ENCODE measurements around the gene USP34. TPM values are rescaled to one million over a fixed set of nuclear protein-coding genes. Genes with fewer than 3 reads are reported as not detected.

Gene USP34
- total and polyA plus RNA-seq, 2 experiments from 2014 or later: 36.8 to 125 TPM

DNA sequence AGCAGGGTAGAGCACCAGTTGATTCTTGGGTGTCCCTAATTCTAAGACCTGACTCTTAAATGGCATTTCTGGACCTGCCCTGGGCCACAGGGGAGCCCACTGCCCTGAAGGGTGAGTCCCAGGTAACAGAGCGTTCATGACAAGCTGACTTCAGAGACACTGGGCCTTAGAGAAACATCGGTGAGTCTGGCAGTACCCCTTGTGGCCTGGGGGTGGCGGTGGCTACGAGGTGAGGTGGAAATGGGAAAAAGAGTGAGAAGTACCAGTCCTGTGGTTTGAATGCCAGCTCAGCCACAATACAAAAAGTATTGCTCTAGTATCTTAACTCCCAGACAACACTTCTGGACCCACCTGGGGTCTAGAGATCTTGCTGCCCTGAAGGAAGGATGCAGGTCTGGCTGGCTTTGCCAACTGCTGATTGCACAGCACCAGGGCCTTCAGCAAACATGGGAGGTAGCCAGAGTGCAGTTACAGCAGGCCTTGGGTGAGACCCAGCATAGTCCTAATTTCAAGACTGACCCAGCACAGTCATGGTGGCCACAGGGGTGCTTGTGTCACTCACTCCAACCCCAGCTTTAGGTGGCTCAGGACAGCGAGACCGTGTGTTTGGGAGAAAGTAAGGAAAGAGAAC is 44.5 kb downstream of the USP34 start:
- Histone ChIP-seq H3K36me3 (replicated peaks; ENCODE audit: insufficient read depth, low read depth) (no peaks in the 10 kb centered on the region), H3K4me3 (no peak overlapping the region), H3K79me2 (peaks cover 99% of the 10 kb centered on the region), H3K27me3 (no peaks in the 10 kb centered on the region), H2AFZ (no peak overlapping the region), H3K27ac (no peak overlapping the region), H3K9me2 (replicated peaks; ENCODE audit: insufficient read depth) (no peaks in the 10 kb centered on the region), H3K9me3 (ENCODE audit: low read depth) (no peaks in the 10 kb centered on the region), H3K4me1 (ENCODE audit: insufficient read depth) (no peaks in the 10 kb centered on the region), H4K20me1 (ENCODE audit: insufficient read depth, poor library complexity, severe bottlenecking) (peaks cover 92% of the 10 kb centered on the region), H3K4me2 (no peak overlapping the region)
- 62% methylated on average over 6 of the region's 6 CpGs for WGBS (ENCODE audit: low lambda C conversion rate, missing lambda C conversion rate)
- TF ChIP-seq, protein P1, sequence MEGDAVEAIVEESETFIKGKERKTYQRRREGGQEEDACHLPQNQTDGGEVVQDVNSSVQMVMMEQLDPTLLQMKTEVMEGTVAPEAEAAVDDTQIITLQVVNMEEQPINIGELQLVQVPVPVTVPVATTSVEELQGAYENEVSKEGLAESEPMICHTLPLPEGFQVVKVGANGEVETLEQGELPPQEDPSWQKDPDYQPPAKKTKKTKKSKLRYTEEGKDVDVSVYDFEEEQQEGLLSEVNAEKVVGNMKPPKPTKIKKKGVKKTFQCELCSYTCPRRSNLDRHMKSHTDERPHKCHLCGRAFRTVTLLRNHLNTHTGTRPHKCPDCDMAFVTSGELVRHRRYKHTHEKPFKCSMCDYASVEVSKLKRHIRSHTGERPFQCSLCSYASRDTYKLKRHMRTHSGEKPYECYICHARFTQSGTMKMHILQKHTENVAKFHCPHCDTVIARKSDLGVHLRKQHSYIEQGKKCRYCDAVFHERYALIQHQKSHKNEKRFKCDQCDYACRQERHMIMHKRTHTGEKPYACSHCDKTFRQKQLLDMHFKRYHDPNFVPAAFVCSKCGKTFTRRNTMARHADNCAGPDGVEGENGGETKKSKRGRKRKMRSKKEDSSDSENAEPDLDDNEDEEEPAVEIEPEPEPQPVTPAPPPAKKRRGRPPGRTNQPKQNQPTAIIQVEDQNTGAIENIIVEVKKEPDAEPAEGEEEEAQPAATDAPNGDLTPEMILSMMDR (IDR thresholded peaks at IDR 0.05; ENCODE audit: poor library complexity): peak; percentile 32
- TF ChIP-seq EZH2phosphoT487 (IDR thresholded peaks at IDR 0.05; ENCODE audit: low read depth, severe bottlenecking, unreplicated experiment): no peak
- DNase-seq (ENCODE audit: low spot score): peak; percentile 39

DNA sequence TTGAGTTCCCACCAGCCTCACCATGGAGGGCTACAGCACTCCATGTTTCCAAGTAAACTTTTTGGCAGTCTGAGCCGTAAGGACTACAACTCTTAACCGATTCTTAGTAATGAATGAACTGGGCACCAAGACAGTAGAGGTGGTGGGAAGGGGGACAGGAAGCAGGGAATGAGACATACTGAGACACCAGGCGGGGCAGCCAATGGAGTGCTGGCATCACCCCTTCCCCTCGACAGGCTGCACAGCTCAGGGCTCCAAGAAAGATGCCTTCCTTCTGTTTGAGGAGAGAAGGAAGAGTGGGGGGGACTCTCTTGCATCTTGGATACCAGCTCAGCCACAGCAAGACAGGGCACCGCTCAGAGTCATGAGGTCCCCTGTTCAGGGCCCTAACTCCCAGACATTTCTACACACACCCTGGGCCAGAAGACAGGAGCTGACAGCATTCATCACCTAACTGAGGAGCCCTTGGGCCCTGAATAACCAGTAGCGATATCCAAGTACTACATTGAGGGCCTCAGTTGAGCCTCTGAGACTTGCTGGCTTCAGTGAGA is 45.2 kb downstream of the USP34 start:
- WGBS (ENCODE audit: low lambda C conversion rate, missing lambda C conversion rate): 92% methylated on average over 6 of the region's 6 CpGs

DNA sequence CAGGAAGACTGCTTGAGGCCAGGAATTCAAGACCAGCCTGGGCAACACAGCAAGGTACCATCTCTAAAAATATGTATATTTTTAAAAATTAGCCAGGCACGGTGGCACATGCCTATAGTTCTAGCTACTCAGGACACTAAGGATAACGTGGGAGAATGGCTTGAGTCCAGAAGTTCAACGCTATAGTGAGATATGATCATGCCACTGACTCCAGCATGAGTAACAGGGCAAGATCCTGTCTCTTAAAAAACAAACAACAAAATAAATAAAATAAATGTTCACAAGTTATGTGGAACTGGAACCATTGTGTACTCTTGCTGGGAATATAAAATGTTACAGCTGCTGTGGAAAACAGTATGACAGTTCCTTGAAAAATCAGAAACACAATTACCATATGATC is 47.2 kb downstream of the USP34 start:
- peaks cover 99% of the 10 kb centered on the region for H3K79me2 ChIP-seq
- no peaks in the 10 kb centered on the region for H3K9me2 ChIP-seq (replicated peaks; ENCODE audit: insufficient read depth)
- H3K9me3 ChIP-seq (ENCODE audit: low read depth): no peaks in the 10 kb centered on the region
- peaks cover 79% of the 10 kb centered on the region for H4K20me1 ChIP-seq (ENCODE audit: insufficient read depth, poor library complexity, severe bottlenecking)
- H3K36me3 ChIP-seq (replicated peaks; ENCODE audit: insufficient read depth, low read depth): no peaks in the 10 kb centered on the region
- H3K4me3 ChIP-seq: no peak overlapping the region
- TF ChIP-seq EZH2phosphoT487 (IDR thresholded peaks at IDR 0.05; ENCODE audit: low read depth, severe bottlenecking, unreplicated experiment) (no peak), EZH2 (IDR thresholded peaks at IDR 0.05; ENCODE audit: borderline replicate concordance) (no peak)
- TF ChIP-seq, protein P1 (IDR thresholded peaks at IDR 0.05; ENCODE audit: poor library complexity): no peak
- H3K27me3 ChIP-seq: no peaks in the 10 kb centered on the region
- H3K4me1 ChIP-seq (ENCODE audit: insufficient read depth): no peaks in the 10 kb centered on the region
- H3K4me2 ChIP-seq: no peak overlapping the region
- 76% methylated on average over 3 of the region's 3 CpGs for WGBS (ENCODE audit: low lambda C conversion rate, missing lambda C conversion rate)
- DNase-seq (ENCODE audit: low spot score): no peak
- no peak overlapping the region for H3K27ac ChIP-seq
- H2AFZ ChIP-seq: no peak overlapping the region

More for the DNA sequence above, 45.2 kb downstream of the USP34 start:
- H2AFZ ChIP-seq: no peak overlapping the region
- no peaks in the 10 kb centered on the region for H3K4me1 ChIP-seq (ENCODE audit: insufficient read depth)
- no peak for DNase-seq (ENCODE audit: low spot score)
- no peaks in the 10 kb centered on the region for H3K27me3 ChIP-seq
- no peaks in the 10 kb centered on the region for H3K9me3 ChIP-seq (ENCODE audit: low read depth)
- H4K20me1 ChIP-seq (ENCODE audit: insufficient read depth, poor library complexity, severe bottlenecking): peaks cover 92% of the 10 kb centered on the region
- H3K4me2 ChIP-seq: no peak overlapping the region
- H3K4me3 ChIP-seq: no peak overlapping the region
- TF ChIP-seq EZH2phosphoT487 (IDR thresholded peaks at IDR 0.05; ENCODE audit: low read depth, severe bottlenecking, unreplicated experiment) (no peak), EZH2 (IDR thresholded peaks at IDR 0.05; ENCODE audit: borderline replicate concordance) (no peak)
- TF ChIP-seq, protein P1 (IDR thresholded peaks at IDR 0.05; ENCODE audit: poor library complexity): no peak
- no peaks in the 10 kb centered on the region for H3K9me2 ChIP-seq (replicated peaks; ENCODE audit: insufficient read depth)
- H3K79me2 ChIP-seq: peaks cover 99% of the 10 kb centered on the region
- no peak overlapping the region for H3K27ac ChIP-seq
- no peaks in the 10 kb centered on the region for H3K36me3 ChIP-seq (replicated peaks; ENCODE audit: insufficient read depth, low read depth)

Measured in hepatocyte (in vitro differentiated cells).